CD8-positive, alpha-beta memory T cell (primary cell): ENCODE measurements around the gene ZBTB16. TPM values are rescaled to one million over a fixed set of nuclear protein-coding genes. Genes with fewer than 3 reads are reported as not detected.

Source experiments
- CTCF ChIA-PET: fragments of 350-600 bp; sonication (Branson Sonifier 250); formaldehyde crosslinking; loops from one replicate; lab custom pipeline; 2021; ENCODE audit warnings: antibody characterized with exemption; lab: Charles Lee
- POLR2A ChIA-PET: fragments of 350-600 bp; sonication (Branson Sonifier 250); formaldehyde crosslinking; loops from one replicate; lab custom pipeline; 2021; ENCODE audit warnings: antibody characterized with exemption; lab: Charles Lee
- DNase-seq, 5 donors: peaks; one replicate each; pipeline versions ENCODE4 v3.0.0 to v3.0.0-alpha.2; 2020 to 2022; ENCODE audit warnings: mixed read lengths in 1 of 5
- H3K27ac ChIP-seq: one replicate; pipeline ENCODE4 v1.7.0; 2013; ENCODE audit warnings: low read depth, mild to moderate bottlenecking, low read length, moderate library complexity
- H3K27me3 ChIP-seq: 2 replicates; pipeline ENCODE4 v1.7.0; 2013; ENCODE audit warnings: low read length, mild to moderate bottlenecking; ENCODE audit not compliant: insufficient read depth, poor library complexity, severe bottlenecking
- H3K36me3 ChIP-seq: 2 replicates; pipeline ENCODE4 v1.7.0; 2013; ENCODE audit warnings: mild to moderate bottlenecking, low read length, moderate library complexity; ENCODE audit not compliant: insufficient read depth
- H3K4me1 ChIP-seq: 2 replicates; pipeline ENCODE4 v1.7.0; 2013; ENCODE audit warnings: mild to moderate bottlenecking, low read length, moderate library complexity; ENCODE audit not compliant: insufficient read depth
- H3K4me3 ChIP-seq: 2 replicates; pipeline ENCODE4 v1.7.0; 2013; ENCODE audit warnings: mild to moderate bottlenecking, low read length
- H3K9me3 ChIP-seq: 2 replicates; pipeline ENCODE4 v1.7.0; 2013; ENCODE audit warnings: mild to moderate bottlenecking, low read length
- H3K27ac Mint-ChIP-seq, 8 donors: one replicate each; pipeline ENCODE4 v1.8.0; 2020 to 2021; ENCODE audit warnings: mixed read lengths in 8 of 8, mild to moderate bottlenecking in 6 of 8, inconsistent platforms in 3 of 8, moderate library complexity in 3 of 8
- H3K27me3 Mint-ChIP-seq, 2 donors: one replicate each; pipeline ENCODE4 v1.8.0; 2020 to 2021; ENCODE audit warnings: mixed read lengths in 2 of 2, mild to moderate bottlenecking in 1 of 2, moderate library complexity in 1 of 2
- H3K36me3 Mint-ChIP-seq, 3 donors: one replicate each; pipeline ENCODE4 v1.8.0; 2020 to 2021; ENCODE audit warnings: mixed read lengths in 3 of 3, inconsistent platforms in 1 of 3, mild to moderate bottlenecking in 1 of 3
- H3K4me1 Mint-ChIP-seq, 3 donors: one replicate each; pipeline ENCODE4 v1.8.0; 2020 to 2021; ENCODE audit warnings: mixed read lengths in 3 of 3, inconsistent platforms in 1 of 3, mild to moderate bottlenecking in 1 of 3
- H3K4me3 Mint-ChIP-seq, 7 donors: one replicate each; pipeline ENCODE4 v1.8.0; 2020 to 2021; ENCODE audit warnings: mixed read lengths in 7 of 7, mild to moderate bottlenecking in 6 of 7, moderate library complexity in 4 of 7, inconsistent platforms in 2 of 7
- H3K9me3 Mint-ChIP-seq, 5 donors: one replicate each; pipeline ENCODE4 v1.8.0; 2020 to 2022; ENCODE audit warnings: mixed read lengths in 5 of 5, mild to moderate bottlenecking in 3 of 5, moderate library complexity in 2 of 5, inconsistent platforms in 1 of 5
- polyA plus RNA-seq: library from polyadenylated mRNA; unstranded; fragments of 300-500 nt; fragmentation: Illumina TruSeq; gene quantifications from one replicate; pipeline ENCODE4 v1.2.3, GENCODE V29; 2021
- total RNA-seq, 2 experiments: library from RNA; stranded (reverse); gene quantifications; one replicate each; pipeline ENCODE4 v1.2.3, GENCODE V29; 2021

ZBTB16 gene
- total and polyA plus RNA-seq, 3 experiments from 2014 or later = 2.1 to 71.9 (median 2.2) TPM

- Mint-ChIP-seq H3K4me3 (no peak overlapping the region), H3K9me3 (peaks cover 2 to 9% (median 5%) of the 10 kb centered on the region in 5 donors), H3K27ac (no peak overlapping the region), H3K36me3 (peaks cover 0 to 4% (median 1%) of the 10 kb centered on the region in 3 donors), H3K4me1 (peaks cover 0 to 2% (median 0%) of the 10 kb centered on the region in 3 donors), H3K27me3 (peaks cover 7 to 34% of the 10 kb centered on the region in 2 donors)
- ChIA-PET CTCF (no interaction called here), POLR2A (no interaction called here)
- H3K27me3 ChIP-seq = no peaks in the 10 kb centered on the region
- no peaks in the 10 kb centered on the region for H3K4me1 ChIP-seq
- H3K4me3 ChIP-seq = no peak overlapping the region
- DNase-seq = no peak
- peak overlapping the region; percentile 12 for H3K27ac ChIP-seq
- H3K9me3 ChIP-seq = no peaks in the 10 kb centered on the region
- no peaks in the 10 kb centered on the region for H3K36me3 ChIP-seq
These were observed 237.3 kb downstream of the ZBTB16 start for GRCh38 chr11:114296605-114297372.

GRCh38 chr11:114297806-114298709 is 238.5 kb downstream of the ZBTB16 start:
- H3K4me1 ChIP-seq = no peaks in the 10 kb centered on the region
- H3K27me3 ChIP-seq = no peaks in the 10 kb centered on the region
- Mint-ChIP-seq H3K9me3 (peaks cover 4 to 12% (median 7%) of the 10 kb centered on the region in 5 donors), H3K36me3 (peaks cover 0 to 4% (median 1%) of the 10 kb centered on the region in 3 donors), H3K4me3 (no peak overlapping the region), H3K27me3 (peaks cover 8 to 43% of the 10 kb centered on the region in 2 donors), H3K27ac (no peak overlapping the region), H3K4me1 (no peaks in the 10 kb centered on the region)
- no peak overlapping the region for H3K27ac ChIP-seq
- ChIA-PET CTCF (no interaction called here), POLR2A (no interaction called here)
- no peak overlapping the region for H3K4me3 ChIP-seq
- no peaks in the 10 kb centered on the region for H3K36me3 ChIP-seq
- no peak for DNase-seq
- no peaks in the 10 kb centered on the region for H3K9me3 ChIP-seq

DNA sequence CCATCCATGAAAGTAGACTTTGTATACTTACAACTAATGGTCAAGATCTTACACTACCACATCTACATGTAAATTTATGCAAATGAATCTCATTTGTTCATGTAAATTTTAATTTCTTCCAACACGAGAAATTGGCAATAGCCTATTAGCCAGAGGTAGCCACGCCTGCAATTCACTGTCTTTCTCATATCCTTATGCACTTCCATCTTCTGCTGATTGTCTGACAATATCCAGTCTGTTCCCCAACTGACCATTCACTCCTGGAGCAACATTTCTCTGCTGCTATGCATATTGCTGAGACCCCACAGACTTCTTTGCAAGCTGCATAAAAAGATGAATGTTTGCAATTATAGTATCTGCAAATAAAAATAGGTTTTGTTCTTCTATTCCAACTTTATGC is 239.2 kb downstream of the ZBTB16 start:
- CTCF ChIA-PET = no interaction called here
- Histone ChIP-seq H3K4me1 (no peaks in the 10 kb centered on the region), H3K27ac (no peak overlapping the region), H3K27me3 (no peaks in the 10 kb centered on the region), H3K4me3 (no peak overlapping the region), H3K36me3 (no peaks in the 10 kb centered on the region), H3K9me3 (no peaks in the 10 kb centered on the region)
- Mint-ChIP-seq H3K27ac (no peak overlapping the region), H3K27me3 (peaks cover 8 to 42% of the 10 kb centered on the region in 2 donors), H3K4me3 (no peak overlapping the region), H3K9me3 (peaks cover 4 to 13% (median 7%) of the 10 kb centered on the region in 5 donors), H3K4me1 (no peaks in the 10 kb centered on the region), H3K36me3 (peaks cover 0 to 4% (median 1%) of the 10 kb centered on the region in 3 donors)
- no peak for DNase-seq
- POLR2A ChIA-PET = no interaction called here

Other genes starting within 250 kb of the ZBTB16 start
- gene USP28, start 184.1 kb upstream of the ZBTB16 start, total RNA-seq = 10 to 100 TPM; 18.7 to 21.4 TPM
- 63.1 TPM for gene USP28, start 184.1 kb upstream of the ZBTB16 start, polyA plus RNA-seq
- gene HTR3B, start 154.9 kb upstream of the ZBTB16 start, total RNA-seq = not detected
- gene HTR3B, start 154.9 kb upstream of the ZBTB16 start, polyA plus RNA-seq = not detected
- not detected for gene HTR3A, start 84.6 kb upstream of the ZBTB16 start, total RNA-seq
- gene HTR3A, start 84.6 kb upstream of the ZBTB16 start, polyA plus RNA-seq = not detected
- not detected for gene NNMT, start 236.7 kb downstream of the ZBTB16 start, total RNA-seq
- not detected for gene NNMT, start 236.7 kb downstream of the ZBTB16 start, polyA plus RNA-seq